ENCODE results near the gene KRT3. TPM values are rescaled to one million over a fixed set of nuclear protein-coding genes. Genes with fewer than 3 reads are reported as not detected.

Gene KRT3
- total RNA-seq, 6 experiments from 2014 or later, result not detected

DNA sequence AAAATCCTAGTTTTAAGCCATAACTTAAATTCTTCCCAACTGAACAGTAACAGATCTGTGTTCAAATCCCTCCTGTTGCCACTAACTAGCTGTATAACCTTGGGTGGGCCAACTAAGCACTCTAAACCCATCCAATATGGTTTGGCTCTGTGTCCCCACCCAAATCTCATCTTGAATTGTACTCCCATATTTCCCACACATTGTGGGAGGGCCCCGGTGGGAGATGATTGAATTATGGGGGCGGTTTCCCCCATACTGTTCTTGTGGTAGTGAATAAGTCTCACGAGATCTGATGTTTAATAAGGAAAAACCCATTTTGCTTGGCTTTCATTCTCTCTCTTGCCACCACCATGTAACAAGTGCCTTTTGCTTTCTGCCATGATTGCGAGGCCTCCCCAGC is 19.2 kb upstream of the KRT3 start:
- Histone ChIP-seq H3K4me3 (no peak overlapping the region), H3K27me3 (no peaks in the 10 kb centered on the region), H3K4me1 (no peaks in the 10 kb centered on the region), H3K36me3 (no peaks in the 10 kb centered on the region), H3K9me3 (no peaks in the 10 kb centered on the region), H3K27ac (no peak overlapping the region)
- DNase-seq (no peak), ATAC-seq (no peak)
- 83% methylated on average over 4 of the region's 4 CpGs for WGBS (ENCODE audit: insufficient coverage, low coverage, low lambda C conversion rate, missing lambda C conversion rate)
- TF ChIP-seq, protein P1, sequence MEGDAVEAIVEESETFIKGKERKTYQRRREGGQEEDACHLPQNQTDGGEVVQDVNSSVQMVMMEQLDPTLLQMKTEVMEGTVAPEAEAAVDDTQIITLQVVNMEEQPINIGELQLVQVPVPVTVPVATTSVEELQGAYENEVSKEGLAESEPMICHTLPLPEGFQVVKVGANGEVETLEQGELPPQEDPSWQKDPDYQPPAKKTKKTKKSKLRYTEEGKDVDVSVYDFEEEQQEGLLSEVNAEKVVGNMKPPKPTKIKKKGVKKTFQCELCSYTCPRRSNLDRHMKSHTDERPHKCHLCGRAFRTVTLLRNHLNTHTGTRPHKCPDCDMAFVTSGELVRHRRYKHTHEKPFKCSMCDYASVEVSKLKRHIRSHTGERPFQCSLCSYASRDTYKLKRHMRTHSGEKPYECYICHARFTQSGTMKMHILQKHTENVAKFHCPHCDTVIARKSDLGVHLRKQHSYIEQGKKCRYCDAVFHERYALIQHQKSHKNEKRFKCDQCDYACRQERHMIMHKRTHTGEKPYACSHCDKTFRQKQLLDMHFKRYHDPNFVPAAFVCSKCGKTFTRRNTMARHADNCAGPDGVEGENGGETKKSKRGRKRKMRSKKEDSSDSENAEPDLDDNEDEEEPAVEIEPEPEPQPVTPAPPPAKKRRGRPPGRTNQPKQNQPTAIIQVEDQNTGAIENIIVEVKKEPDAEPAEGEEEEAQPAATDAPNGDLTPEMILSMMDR (IDR thresholded peaks at IDR 0.05), result no peak
- TF ChIP-seq POLR2A (IDR thresholded peaks at IDR 0.05), result no peak
- intact Hi-C loops (cut with DNase I), result no loop called here

DNA sequence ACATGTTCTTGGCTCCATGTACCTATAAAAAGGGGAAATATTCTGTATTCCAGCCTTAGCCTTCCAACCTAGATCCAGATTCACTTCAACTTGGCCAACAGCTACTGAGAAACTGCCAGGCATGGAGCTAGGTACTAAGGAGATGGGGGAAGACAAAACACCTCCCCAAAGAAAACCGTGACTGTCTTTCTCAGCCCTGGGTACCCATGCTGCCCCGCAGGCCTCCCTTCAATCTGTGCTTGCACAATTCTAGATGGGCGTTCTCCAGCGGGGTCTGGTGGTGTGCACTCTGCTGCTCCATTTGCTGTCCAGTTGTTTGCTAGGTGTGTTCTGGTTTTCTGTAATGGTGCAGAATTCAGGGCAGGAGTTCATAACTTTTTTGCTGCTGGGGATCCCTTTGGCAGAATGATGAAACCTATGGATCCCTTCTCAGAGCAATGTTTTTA is 18.8 kb upstream of the KRT3 start:
- no peak for ATAC-seq
- 55% methylated on average over 2 of the region's 4 CpGs for WGBS (ENCODE audit: insufficient coverage, low coverage, low lambda C conversion rate, missing lambda C conversion rate)
- TF ChIP-seq POLR2A (IDR thresholded peaks at IDR 0.05), result no peak
- TF ChIP-seq, protein P1 (IDR thresholded peaks at IDR 0.05), result no peak

GRCh38 chr12:52813885-52814709 is 18.2 kb upstream of the KRT3 start, which contains the start of gene KRT4:
TSS of gene KRT4 (minus strand) at chr12:52814116. CDS start at chr12:52814058, 58 bp downstream.
- Histone ChIP-seq H3K27ac (no peak within 1 kb of the TSS), H3K4me3 (no peak within 1 kb of the TSS), H3K36me3 (no peaks in the 10 kb centered on the region), H3K9me3 (no peaks in the 10 kb centered on the region), H3K27me3 (no peaks in the 10 kb centered on the region), H3K4me1 (no peaks in the 10 kb centered on the region)
- DNase-seq (no peak), ATAC-seq (no peak)
- intact Hi-C loops (cut with DNase I), result no loop called here
- no CpG with 5 or more reads among the region's 15 CpGs for WGBS (ENCODE audit: insufficient coverage, low coverage, low lambda C conversion rate, missing lambda C conversion rate)
- TF ChIP-seq, protein P1 (IDR thresholded peaks at IDR 0.05), result no peak
- no peak for TF ChIP-seq POLR2A (IDR thresholded peaks at IDR 0.05)

More for the DNA sequence above, 18.8 kb upstream of the KRT3 start:
- no peaks in the 10 kb centered on the region for H3K9me3 ChIP-seq
- H3K36me3 ChIP-seq, result no peaks in the 10 kb centered on the region
- no peaks in the 10 kb centered on the region for H3K4me1 ChIP-seq
- DNase-seq, result no peak
- H3K4me3 ChIP-seq, result no peak overlapping the region
- no peaks in the 10 kb centered on the region for H3K27me3 ChIP-seq
- no peak overlapping the region for H3K27ac ChIP-seq
- intact Hi-C loops (cut with DNase I), result no loop called here

DNA sequence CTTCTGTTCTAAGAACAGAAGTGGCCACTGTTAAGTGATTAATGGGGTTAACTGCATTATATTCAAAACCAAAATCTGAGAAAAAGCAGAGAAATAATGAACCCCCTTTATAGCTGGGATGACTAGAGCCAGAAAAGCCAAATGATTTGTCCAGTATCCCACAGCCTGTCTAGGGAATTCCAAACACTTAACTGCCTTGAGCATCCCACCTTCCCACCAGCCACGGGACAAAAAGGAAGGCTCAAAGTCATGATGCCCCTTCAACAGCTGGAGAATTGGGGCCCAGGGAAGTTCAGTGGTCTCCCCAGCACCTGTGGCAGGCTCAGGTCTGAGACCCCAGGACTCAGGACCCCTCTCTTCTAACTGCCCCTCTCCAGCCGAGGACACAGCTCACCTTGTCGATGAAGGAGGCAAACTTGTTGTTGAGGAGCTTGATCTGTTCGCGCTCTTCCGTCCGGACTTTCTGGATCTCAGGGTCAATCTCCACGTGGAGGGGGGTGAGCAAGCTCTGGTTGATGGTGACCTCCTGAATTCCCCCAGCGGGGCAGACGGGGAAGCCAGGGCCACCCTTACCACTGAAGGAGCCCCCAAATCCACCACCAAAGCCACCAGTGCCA is 17.4 kb upstream of the KRT3 start:
- H3K27me3 ChIP-seq, result no peaks in the 10 kb centered on the region
- H3K4me1 ChIP-seq, result no peaks in the 10 kb centered on the region
- H3K27ac ChIP-seq, result no peak overlapping the region
- WGBS (ENCODE audit: insufficient coverage, low coverage, low lambda C conversion rate, missing lambda C conversion rate), result 51% methylated on average over 3 of the region's 10 CpGs
- no peaks in the 10 kb centered on the region for H3K9me3 ChIP-seq
- no peak overlapping the region for H3K4me3 ChIP-seq
- peak in 1 of 3 donors; percentile 7 for DNase-seq
- H3K36me3 ChIP-seq, result no peaks in the 10 kb centered on the region
- TF ChIP-seq, protein P1 (IDR thresholded peaks at IDR 0.05), result no peak
- no peak for TF ChIP-seq POLR2A (IDR thresholded peaks at IDR 0.05)
- no peak for ATAC-seq
- intact Hi-C loops (cut with DNase I), result no loop called here
